ENCODE results near the gene KRTAP5-7.
A peak's percentile ranks its signal among the peaks of the same experiment; 100 is the strongest.

The KRTAP5-7 gene, protein sequence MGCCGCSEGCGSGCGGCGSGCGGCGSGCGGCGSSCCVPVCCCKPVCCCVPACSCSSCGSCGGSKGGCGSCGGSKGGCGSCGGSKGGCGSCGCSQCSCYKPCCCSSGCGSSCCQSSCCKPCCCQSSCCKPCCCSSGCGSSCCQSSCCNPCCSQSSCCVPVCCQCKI

DNA sequence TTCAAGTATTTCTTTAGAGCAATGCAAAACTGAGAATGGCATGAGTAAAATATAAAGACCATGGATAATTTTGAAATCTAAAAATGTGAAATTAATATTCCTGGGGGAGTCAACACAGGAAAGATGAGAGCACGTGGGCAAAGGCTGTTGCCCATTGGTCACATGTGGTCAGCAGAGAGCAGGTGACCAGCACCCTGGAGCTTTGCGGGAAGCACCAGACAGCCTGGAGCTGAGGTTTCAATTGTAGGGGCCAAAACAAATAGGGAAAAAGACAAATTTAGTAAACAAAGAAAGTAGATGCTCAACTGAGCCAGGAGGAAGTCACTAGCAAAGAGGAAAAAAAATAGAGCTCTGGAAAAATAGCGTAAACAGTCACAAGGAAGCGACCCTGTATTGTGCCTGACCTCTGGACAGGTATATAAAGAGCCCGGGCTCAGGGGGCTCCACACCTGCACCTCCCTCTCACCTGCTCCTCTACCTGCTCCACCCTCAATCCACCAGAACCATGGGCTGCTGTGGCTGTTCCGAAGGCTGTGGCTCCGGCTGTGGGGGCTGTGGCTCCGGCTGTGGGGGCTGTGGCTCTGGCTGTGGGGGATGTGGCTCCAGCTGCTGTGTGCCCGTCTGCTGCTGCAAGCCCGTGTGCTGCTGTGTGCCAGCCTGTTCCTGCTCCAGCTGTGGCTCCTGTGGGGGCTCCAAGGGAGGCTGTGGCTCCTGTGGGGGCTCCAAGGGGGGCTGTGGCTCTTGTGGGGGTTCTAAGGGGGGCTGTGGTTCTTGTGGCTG lies at the start of gene KRTAP5-7:
Gene KRTAP5-7 (plus strand): TSS at position 472 of the 780 bp plus-strand sequence. CDS start 34 bp downstream, at position 506.
- DNase-seq, result peak; percentile 24

DNA sequence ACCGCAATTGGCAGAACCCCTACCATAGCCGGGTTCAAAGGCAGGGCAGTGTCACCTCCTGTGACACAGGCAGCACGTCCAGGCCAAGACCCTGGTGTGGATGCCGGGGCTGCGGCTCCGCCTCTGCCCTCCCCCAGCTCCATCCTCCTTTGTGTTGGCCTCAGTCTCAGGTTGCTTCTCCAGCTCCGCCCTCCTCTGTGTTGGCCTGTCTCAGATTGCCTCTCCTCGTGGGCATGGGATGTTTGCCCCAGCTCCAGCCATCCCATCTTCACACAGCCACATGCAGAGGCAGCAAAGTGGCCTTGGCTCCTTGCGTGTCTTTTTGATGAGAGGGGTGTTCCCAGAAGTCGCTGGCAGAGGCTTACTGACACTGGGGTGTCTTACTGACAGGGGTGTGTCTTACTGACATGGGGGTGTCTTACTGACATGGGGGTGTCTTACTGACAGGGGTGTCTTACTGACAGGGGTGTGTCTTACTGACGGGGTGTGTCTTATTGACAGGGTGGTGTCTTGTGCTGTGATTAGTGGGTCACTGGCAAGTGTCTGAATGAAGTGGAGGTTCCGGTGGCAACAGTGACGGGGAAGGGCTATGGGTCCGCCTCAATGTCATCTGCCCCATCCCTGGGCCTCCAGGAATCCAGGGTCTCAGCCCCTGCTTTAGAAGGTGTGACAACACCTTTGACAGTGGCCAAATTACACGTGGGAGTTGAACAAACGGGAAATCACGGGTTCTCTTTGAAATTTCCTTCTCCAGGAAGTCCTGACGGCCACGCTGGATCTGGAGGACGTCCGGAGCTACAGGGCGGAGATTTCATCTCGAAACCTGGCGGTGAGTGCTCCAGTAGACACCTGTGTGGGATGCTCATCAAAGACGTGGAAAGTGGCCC lies 49.2 kb upstream of the KRTAP5-7 start:
- no peak for DNase-seq

DNA sequence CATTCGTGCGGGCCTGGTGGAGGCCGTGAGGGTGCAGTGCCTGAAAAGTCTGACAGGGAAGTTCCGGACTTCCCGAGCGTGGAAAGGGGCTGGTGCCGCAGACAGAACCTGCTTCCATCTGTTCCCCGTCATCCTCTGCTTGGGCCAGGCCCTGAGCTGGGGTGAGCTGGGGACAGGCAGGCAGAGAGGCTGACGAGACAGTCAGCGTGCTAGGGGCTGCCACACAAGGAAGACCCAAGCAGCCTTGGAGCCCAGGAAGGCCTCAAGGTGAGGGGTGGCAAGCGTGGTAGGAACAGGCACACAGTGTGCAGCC lies 48.6 kb upstream of the KRTAP5-7 start:
- no peak for DNase-seq

- DNase-seq, result no peak
These were observed 45.7 kb upstream of the KRTAP5-7 start for GRCh38 chr11:71481101-71481960.

DNA sequence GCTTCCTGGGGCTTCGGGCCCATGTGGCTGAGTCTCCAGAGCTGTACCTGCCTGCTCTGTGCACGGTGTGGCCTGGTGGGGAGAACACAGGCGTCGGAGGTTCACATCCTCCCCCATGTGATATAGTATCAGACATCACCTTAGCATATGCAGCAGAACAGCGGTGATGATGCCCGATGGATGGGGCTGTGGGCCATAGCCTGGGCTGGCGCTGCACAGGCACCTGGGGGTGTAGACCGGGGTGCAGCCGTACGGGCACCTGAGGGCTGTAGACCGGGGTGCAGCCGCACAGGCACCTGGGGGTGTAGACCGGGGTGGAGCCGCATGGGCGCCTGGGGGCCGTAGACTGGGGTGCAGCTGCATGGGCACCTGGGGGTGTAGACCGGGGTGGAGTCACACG lies 44.9 kb upstream of the KRTAP5-7 start:
- DNase-seq, result no peak

- DNase-seq, result no peak
These were observed 44.2 kb upstream of the KRTAP5-7 start for GRCh38 chr11:71482746-71483364.

DNA sequence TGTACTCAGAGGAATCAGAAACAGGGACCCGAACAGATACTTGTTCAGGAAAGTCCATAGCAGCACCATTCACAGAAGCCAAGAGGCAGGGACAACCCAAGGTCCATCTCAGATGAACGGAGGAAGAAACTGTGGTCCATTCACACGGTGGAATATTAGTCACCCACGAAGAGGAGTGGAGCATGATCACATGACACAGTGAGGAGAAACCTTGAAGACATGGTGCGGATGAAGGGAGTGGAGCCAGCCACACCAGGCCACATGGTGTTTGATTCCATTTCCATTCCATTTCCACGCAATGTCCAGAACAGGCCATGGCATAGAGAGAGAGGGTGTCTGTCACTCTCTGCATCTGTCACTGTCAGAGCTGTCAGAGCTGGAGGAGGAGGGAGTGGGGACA lies 43.4 kb upstream of the KRTAP5-7 start:
- DNase-seq, result no peak

DNA sequence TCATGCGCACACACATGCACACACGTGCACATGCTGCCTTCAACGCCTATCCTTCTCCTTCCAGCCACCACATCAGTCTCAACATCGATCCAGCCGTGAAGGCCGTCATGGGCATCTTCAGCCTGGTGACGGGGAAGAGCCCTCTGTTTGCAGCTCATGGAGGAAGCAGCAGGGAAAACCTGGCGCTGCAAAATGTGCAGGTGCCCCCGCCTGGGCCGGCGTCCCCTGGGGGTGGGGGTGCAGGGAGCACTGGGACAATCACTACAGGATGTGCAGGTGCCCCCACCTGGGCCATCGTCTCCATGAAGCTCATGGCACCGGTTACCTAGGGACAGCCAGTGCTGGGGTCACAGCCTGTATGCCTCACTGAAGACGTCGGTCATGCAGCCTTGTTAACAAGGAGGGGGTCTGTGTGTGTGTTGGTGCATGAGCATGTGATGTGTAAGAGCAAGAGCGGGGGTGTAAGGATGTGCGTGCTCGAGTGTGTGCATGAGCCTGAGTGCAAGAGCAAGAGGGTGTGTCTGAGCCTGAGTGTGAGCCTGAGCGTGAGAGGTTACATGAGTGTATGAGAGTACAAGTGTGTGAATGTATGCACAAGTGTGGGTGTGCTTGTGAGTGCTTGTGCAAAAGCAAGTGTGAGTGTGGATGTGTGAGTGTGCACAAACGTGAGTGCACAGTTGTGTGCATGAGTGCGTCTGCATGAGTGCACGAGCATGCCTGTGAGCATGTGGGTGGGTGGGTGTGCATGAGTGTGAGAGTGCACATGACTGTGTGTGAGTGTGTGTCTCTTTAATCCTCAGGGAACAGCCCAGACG lies 42.6 kb upstream of the KRTAP5-7 start:
- DNase-seq, result no peak

DNA sequence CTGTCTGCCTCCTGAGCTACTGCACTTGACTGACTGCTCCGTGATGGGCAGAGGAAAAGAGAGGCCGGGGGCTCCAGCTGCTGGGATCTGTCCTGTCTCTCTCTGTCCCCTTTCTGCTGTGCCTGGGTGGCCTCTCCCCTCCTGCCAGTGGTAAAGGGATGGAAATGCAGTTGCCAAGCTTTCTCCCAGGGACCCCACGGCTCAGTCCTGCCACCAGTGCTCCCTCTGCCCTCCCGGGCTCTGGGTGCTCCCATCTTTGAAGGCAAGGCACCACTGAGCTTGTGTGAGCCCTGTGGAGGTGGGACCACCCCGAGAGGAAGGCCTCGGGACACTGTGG lies 42.0 kb upstream of the KRTAP5-7 start:
- DNase-seq, result no peak

DNA sequence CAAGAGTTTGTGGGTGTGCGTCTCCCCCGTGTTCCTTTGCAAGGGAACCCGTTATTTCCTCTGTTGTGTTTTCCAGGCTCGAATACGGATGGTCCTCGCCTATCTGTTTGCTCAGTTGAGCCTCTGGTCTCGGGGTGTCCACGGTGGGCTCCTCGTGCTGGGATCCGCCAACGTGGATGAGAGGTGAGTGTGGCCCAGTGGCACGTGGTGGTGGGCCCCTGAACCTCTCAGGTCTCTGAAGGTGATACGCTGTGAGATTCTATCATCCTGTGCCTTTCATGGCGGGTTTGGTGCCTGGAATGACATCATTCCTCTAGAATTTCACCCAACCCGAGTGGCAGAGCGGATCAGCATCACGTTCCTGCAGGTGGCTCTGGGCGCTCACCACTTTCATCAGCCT lies 41.6 kb upstream of the KRTAP5-7 start:
- DNase-seq, result no peak

- DNase-seq, result no peak
These were observed 40.7 kb upstream of the KRTAP5-7 start for GRCh38 chr11:71486320-71486719.

GRCh38 chr11:71488681-71489270 lies 38.3 kb upstream of the KRTAP5-7 start:
- DNase-seq, result no peak

- DNase-seq, result no peak
These were observed 37.6 kb upstream of the KRTAP5-7 start for GRCh38 chr11:71489311-71490043.

- DNase-seq, result no peak
These were observed 36.9 kb upstream of the KRTAP5-7 start for GRCh38 chr11:71490044-71490730.

DNA sequence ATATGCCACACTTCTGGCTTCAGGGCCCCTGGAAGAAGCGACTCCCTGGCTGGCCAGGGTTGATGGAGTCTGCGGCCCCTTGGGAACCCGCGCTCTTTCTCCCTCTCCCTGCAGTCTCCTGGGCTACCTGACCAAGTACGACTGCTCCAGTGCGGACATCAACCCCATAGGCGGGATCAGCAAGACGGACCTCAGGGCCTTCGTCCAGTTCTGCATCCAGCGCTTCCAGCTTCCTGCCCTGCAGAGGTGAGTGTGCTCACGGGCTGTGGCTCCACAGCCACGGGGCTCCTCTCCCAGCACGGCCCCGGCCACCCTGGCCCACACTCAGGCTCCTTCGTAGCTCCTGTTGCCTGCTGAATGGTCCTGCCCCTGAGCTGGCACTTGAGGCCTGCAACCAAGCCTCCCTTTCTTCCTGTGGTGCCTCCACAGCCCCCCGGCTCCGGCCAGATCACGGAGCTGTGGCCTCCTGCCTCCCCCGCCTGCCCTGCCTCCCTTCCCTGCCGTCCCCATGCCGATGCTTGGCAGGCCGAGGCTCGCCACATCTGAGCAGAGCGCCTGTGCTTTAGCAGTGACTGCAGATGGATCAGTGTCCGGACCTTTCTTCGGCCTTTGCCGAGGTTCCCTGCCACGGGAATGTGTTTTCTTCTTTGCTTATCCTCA lies 36.2 kb upstream of the KRTAP5-7 start:
- no peak for DNase-seq

DNA sequence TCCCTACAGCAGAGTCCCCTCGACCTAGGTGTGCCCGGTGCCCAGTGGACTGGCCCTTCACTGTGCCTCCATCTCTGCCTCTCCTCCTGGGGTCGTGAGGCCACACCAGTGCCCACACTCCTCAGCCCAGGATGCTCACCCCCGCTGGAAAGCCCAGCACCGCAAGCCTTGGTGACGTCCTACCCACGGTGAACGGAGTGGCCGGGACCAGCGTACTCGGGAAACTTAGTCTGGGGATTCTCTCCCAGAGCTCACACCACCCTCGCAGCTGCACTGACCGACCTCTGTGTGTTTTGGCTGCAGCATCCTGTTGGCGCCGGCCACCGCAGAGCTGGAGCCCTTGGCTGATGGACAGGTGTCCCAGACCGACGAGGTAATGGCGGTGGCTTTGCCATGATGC lies 35.5 kb upstream of the KRTAP5-7 start:
- DNase-seq, result no peak

GRCh38 chr11:71491940-71492339 lies 35.1 kb upstream of the KRTAP5-7 start:
- DNase-seq, result no peak

- DNase-seq, result no peak
These were observed 31.5 kb upstream of the KRTAP5-7 start for GRCh38 chr11:71495286-71496230.
